ENCODE measurements around the gene NGFR.

NGFR gene

GRCh38 chr17:49525831-49526741 is 31.0 kb downstream of the NGFR start:
- no peak overlapping the region for H3K9ac ChIP-seq (ENCODE audit: low read length)
- H3K27me3 ChIP-seq (ENCODE audit: control insufficient read depth, insufficient read depth, low read length), result no peaks in the 10 kb centered on the region
- no peaks in the 10 kb centered on the region for H3K36me3 ChIP-seq (ENCODE audit: control insufficient read depth, insufficient read depth, low read length)
- H3K4me3 ChIP-seq (ENCODE audit: low read length), result no peak overlapping the region
- H3K4me1 ChIP-seq (ENCODE audit: control insufficient read depth, insufficient read depth, low read length), result no peaks in the 10 kb centered on the region
- peak overlapping the region; percentile 11 for H3K27ac ChIP-seq (ENCODE audit: low read depth, low read length)

- H3K4me1 ChIP-seq (ENCODE audit: control insufficient read depth, insufficient read depth, low read length), result no peaks in the 10 kb centered on the region
- no peak overlapping the region for H3K4me3 ChIP-seq (ENCODE audit: low read length)
- no peaks in the 10 kb centered on the region for H3K36me3 ChIP-seq (ENCODE audit: control insufficient read depth, insufficient read depth, low read length)
- no peak overlapping the region for H3K27ac ChIP-seq (ENCODE audit: low read depth, low read length)
- H3K27me3 ChIP-seq (ENCODE audit: control insufficient read depth, insufficient read depth, low read length), result no peaks in the 10 kb centered on the region
- H3K9ac ChIP-seq (ENCODE audit: low read length), result no peak overlapping the region
Observed at GRCh38 chr17:49527927-49528651, 33.0 kb downstream of the NGFR start.

GRCh38 chr17:49528966-49529365 is 33.9 kb downstream of the NGFR start:
- Histone ChIP-seq H3K36me3 (ENCODE audit: control insufficient read depth, insufficient read depth, low read length) (no peaks in the 10 kb centered on the region), H3K27ac (ENCODE audit: low read depth, low read length) (no peak overlapping the region), H3K27me3 (ENCODE audit: control insufficient read depth, insufficient read depth, low read length) (peaks cover 2% of the 10 kb centered on the region), H3K9ac (ENCODE audit: low read length) (no peak overlapping the region), H3K4me3 (ENCODE audit: low read length) (no peak overlapping the region), H3K4me1 (ENCODE audit: control insufficient read depth, insufficient read depth, low read length) (no peaks in the 10 kb centered on the region)

- H3K27ac ChIP-seq (ENCODE audit: low read depth, low read length), result no peak overlapping the region
- H3K4me3 ChIP-seq (ENCODE audit: low read length), result no peak overlapping the region
- H3K36me3 ChIP-seq (ENCODE audit: control insufficient read depth, insufficient read depth, low read length), result no peaks in the 10 kb centered on the region
- H3K27me3 ChIP-seq (ENCODE audit: control insufficient read depth, insufficient read depth, low read length), result peaks cover 2% of the 10 kb centered on the region
- no peak overlapping the region for H3K9ac ChIP-seq (ENCODE audit: low read length)
- no peaks in the 10 kb centered on the region for H3K4me1 ChIP-seq (ENCODE audit: control insufficient read depth, insufficient read depth, low read length)
Observed at GRCh38 chr17:49530118-49530517, 35.0 kb downstream of the NGFR start.

GRCh38 chr17:49543860-49544259 is 48.8 kb downstream of the NGFR start:
- Histone ChIP-seq H3K36me3 (ENCODE audit: control insufficient read depth, insufficient read depth, low read length) (no peaks in the 10 kb centered on the region), H3K27ac (ENCODE audit: low read depth, low read length) (no peak overlapping the region), H3K27me3 (ENCODE audit: control insufficient read depth, insufficient read depth, low read length) (no peaks in the 10 kb centered on the region), H3K4me3 (ENCODE audit: low read length) (no peak overlapping the region), H3K4me1 (ENCODE audit: control insufficient read depth, insufficient read depth, low read length) (no peaks in the 10 kb centered on the region), H3K9ac (ENCODE audit: low read length) (no peak overlapping the region)

GRCh38 chr17:49545007-49545660 is 50.0 kb downstream of the NGFR start:
- H3K4me1 ChIP-seq (ENCODE audit: control insufficient read depth, insufficient read depth, low read length), result no peaks in the 10 kb centered on the region
- no peak overlapping the region for H3K9ac ChIP-seq (ENCODE audit: low read length)
- no peak overlapping the region for H3K4me3 ChIP-seq (ENCODE audit: low read length)
- H3K36me3 ChIP-seq (ENCODE audit: control insufficient read depth, insufficient read depth, low read length), result no peaks in the 10 kb centered on the region
- H3K27me3 ChIP-seq (ENCODE audit: control insufficient read depth, insufficient read depth, low read length), result no peaks in the 10 kb centered on the region
- H3K27ac ChIP-seq (ENCODE audit: low read depth, low read length), result no peak overlapping the region

GRCh38 chr17:49545806-49546545 is 50.9 kb downstream of the NGFR start:
- Histone ChIP-seq H3K27ac (ENCODE audit: low read depth, low read length) (no peak overlapping the region), H3K36me3 (ENCODE audit: control insufficient read depth, insufficient read depth, low read length) (no peaks in the 10 kb centered on the region), H3K27me3 (ENCODE audit: control insufficient read depth, insufficient read depth, low read length) (no peaks in the 10 kb centered on the region), H3K9ac (ENCODE audit: low read length) (no peak overlapping the region), H3K4me3 (ENCODE audit: low read length) (no peak overlapping the region), H3K4me1 (ENCODE audit: control insufficient read depth, insufficient read depth, low read length) (no peaks in the 10 kb centered on the region)

GRCh38 chr17:49546546-49547535 is 51.7 kb downstream of the NGFR start:
- H3K27ac ChIP-seq (ENCODE audit: low read depth, low read length), result no peak overlapping the region
- no peaks in the 10 kb centered on the region for H3K4me1 ChIP-seq (ENCODE audit: control insufficient read depth, insufficient read depth, low read length)
- H3K9ac ChIP-seq (ENCODE audit: low read length), result no peak overlapping the region
- H3K27me3 ChIP-seq (ENCODE audit: control insufficient read depth, insufficient read depth, low read length), result no peaks in the 10 kb centered on the region
- no peak overlapping the region for H3K4me3 ChIP-seq (ENCODE audit: low read length)
- no peaks in the 10 kb centered on the region for H3K36me3 ChIP-seq (ENCODE audit: control insufficient read depth, insufficient read depth, low read length)

GRCh38 chr17:49547566-49547965 is 52.5 kb downstream of the NGFR start:
- Histone ChIP-seq H3K4me1 (ENCODE audit: control insufficient read depth, insufficient read depth, low read length) (no peaks in the 10 kb centered on the region), H3K9ac (ENCODE audit: low read length) (no peak overlapping the region), H3K27ac (ENCODE audit: low read depth, low read length) (no peak overlapping the region)

GRCh38 chr17:49548051-49548505 is 53.0 kb downstream of the NGFR start:
- H3K27me3 ChIP-seq (ENCODE audit: control insufficient read depth, insufficient read depth, low read length), result no peaks in the 10 kb centered on the region
- H3K27ac ChIP-seq (ENCODE audit: low read depth, low read length), result no peak overlapping the region
- no peaks in the 10 kb centered on the region for H3K4me1 ChIP-seq (ENCODE audit: control insufficient read depth, insufficient read depth, low read length)
- no peak overlapping the region for H3K4me3 ChIP-seq (ENCODE audit: low read length)
- no peak overlapping the region for H3K9ac ChIP-seq (ENCODE audit: low read length)
- no peaks in the 10 kb centered on the region for H3K36me3 ChIP-seq (ENCODE audit: control insufficient read depth, insufficient read depth, low read length)

More at GRCh38 chr17:49547566-49547965, 52.5 kb downstream of the NGFR start:
- no peaks in the 10 kb centered on the region for H3K36me3 ChIP-seq (ENCODE audit: control insufficient read depth, insufficient read depth, low read length)
- H3K27me3 ChIP-seq (ENCODE audit: control insufficient read depth, insufficient read depth, low read length), result no peaks in the 10 kb centered on the region
- no peak overlapping the region for H3K4me3 ChIP-seq (ENCODE audit: low read length)
